Measurements from ENCODE around the gene STPG3. TPM values are rescaled to one million over a fixed set of nuclear protein-coding genes. Genes with fewer than 3 reads are reported as not detected.

STPG3 gene
- total and polyA plus RNA-seq, 9 of the 15 experiments (the other 6 are each of a cell fraction or from before 2014, with no cell fraction given), result not detected

DNA sequence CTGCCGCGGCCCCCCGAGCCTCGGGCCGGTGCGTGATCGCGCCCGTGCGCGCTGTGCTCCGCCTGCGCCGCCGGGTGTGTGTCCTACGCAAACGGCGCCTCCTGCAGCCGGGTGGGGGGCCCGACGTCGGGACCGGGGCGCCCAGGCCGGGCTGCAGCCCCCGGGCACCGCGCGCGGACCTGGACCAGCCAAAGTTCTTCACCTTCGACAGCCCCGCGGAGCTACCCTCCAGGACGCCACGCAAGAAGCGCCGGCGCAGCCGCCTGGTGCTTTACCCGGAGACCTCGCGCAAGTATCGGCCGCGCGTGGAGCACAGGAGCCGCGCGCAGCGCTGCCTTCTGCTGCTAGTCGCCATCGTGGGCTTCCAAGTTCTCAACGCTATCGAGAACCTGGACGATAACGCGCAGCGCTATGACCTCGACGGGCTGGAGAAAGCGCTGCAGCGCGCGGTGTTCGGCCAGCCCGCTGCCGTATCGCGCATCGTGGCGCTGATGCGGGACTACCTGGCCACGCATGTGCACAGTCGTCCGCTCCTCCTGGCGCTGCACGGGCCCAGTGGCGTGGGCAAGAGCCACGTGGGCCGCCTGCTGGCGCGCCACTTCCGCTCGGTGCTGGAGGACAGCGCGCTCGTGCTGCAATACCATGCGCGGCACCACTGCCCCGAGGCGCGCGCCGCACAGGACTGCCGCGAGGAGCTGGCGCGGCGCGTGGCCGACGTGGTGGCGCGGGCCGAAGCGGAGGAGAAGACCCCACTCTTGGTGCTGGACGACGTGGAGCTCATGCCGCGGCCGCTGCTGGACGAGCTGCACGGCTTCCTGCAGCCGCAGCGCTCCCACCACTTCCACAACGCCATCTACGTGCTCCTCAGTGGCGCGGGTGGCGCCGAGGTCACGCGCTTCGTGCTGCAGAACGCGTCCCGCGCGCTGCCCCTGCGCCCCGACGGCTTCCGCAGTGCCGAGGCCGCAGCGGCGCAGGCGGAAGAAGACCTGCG lies 27.9 kb downstream of the STPG3 start (continued):
- TF ChIP-seq, protein P1, sequence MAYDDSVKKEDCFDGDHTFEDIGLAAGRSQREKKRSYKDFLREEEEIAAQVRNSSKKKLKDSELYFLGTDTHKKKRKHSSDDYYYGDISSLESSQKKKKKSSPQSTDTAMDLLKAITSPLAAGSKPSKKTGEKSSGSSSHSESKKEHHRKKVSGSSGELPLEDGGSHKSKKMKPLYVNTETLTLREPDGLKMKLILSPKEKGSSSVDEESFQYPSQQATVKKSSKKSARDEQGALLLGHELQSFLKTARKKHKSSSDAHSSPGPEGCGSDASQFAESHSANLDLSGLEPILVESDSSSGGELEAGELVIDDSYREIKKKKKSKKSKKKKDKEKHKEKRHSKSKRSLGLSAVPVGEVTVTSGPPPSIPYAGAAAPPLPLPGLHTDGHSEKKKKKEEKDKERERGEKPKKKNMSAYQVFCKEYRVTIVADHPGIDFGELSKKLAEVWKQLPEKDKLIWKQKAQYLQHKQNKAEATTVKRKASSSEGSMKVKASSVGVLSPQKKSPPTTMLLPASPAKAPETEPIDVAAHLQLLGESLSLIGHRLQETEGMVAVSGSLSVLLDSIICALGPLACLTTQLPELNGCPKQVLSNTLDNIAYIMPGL (CRISPR knock-in tag; IDR thresholded peaks at IDR 0.05), result no peak
- TF ChIP-seq, protein P2, sequence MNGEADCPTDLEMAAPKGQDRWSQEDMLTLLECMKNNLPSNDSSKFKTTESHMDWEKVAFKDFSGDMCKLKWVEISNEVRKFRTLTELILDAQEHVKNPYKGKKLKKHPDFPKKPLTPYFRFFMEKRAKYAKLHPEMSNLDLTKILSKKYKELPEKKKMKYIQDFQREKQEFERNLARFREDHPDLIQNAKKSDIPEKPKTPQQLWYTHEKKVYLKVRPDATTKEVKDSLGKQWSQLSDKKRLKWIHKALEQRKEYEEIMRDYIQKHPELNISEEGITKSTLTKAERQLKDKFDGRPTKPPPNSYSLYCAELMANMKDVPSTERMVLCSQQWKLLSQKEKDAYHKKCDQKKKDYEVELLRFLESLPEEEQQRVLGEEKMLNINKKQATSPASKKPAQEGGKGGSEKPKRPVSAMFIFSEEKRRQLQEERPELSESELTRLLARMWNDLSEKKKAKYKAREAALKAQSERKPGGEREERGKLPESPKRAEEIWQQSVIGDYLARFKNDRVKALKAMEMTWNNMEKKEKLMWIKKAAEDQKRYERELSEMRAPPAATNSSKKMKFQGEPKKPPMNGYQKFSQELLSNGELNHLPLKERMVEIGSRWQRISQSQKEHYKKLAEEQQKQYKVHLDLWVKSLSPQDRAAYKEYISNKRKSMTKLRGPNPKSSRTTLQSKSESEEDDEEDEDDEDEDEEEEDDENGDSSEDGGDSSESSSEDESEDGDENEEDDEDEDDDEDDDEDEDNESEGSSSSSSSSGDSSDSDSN (IDR thresholded peaks at IDR 0.05; ENCODE audit: borderline replicate concordance in 1 of 2, low read depth in 2 of 2, low read length in 2 of 2), result no peak
- no peak for TF ChIP-seq TAF7 (tag; IDR thresholded peaks at IDR 0.05)
